HCEC 1CT (cell line): ENCODE results near the gene B3GAT1.

ENCODE experiments used
- DNase-seq: peaks from one replicate; pipeline ENCODE4 v3.0.0-alpha.2; 2017

Gene B3GAT1

GRCh38 chr11:134390706-134391569 lies 21.1 kb downstream of the B3GAT1 start:
- DNase-seq: no peak

DNA sequence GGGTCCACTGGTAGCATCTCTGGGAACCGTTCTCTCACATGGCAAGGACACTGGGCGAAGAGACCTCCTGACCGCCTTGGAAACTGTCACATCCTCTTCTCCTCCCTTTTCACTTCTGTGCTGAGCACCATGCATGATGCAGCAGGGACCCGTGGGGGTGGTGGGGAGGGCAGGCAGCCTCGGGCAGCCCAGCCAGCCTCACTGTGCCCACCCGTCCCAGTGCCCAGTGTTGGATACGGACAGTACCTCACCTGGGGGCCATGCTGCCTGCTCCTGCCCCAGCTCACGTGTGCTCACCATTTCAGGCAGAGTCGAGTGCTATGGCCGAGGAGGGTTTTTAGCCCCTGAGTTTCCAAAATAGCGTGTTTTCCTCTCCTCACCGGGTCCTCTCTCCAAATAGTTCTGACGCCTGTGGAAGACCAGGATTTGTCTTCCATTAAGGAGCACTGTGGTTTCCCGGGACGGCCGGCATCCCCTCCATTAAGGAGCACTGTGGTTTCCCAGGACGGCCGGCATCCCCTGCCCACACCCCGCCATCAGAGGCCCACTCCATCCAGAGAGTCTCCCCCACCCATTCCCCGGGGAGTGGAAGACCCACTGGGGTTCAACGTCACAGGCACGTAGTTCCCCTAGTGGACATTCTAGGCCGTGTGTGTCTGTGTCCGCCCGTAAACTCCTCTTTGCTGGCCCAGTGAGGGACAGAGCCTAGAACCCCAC lies 22.4 kb downstream of the B3GAT1 start:
- DNase-seq: no peak

DNA sequence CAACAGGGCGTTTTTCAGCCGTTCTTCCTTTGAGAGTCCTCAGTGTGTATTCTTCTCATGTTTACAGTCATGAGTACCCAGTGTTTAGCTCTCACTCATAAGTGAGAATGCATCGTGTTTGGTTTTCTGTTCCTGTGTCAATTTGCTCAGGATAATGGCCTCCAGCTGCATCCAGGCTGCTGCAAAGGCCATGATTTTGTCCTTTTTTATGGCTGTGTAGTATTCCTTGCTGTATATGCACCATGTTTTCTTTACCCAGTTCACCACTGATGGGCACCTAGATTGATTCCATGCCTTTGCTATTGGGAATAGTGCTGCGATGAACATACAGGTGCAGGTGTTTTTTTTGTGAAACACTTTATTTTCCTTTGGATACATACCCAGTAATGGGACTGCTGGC lies 23.5 kb downstream of the B3GAT1 start:
- no peak for DNase-seq

- no peak for DNase-seq
Measured at GRCh38 chr11:134387501-134387900, 24.5 kb downstream of the B3GAT1 start.

DNA sequence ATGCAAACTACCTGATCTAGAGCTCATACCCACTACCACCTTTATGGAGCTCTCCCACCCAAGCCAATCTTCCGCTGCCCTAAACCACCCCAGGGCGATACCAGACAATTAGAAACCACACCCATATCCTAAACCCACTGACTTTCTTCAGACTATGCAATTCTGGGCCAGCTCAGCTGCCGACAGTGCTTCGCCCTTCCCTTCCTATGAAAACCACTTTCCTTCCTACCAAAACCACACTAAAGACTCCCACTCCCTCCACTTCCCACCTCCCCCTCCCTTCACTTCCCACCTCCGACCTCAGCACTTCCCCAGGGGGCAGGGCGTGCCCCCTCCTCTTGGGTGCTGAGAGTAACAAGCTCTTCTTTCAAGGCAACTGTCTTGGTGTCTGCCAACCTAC lies 25.1 kb downstream of the B3GAT1 start:
- no peak for DNase-seq

DNA sequence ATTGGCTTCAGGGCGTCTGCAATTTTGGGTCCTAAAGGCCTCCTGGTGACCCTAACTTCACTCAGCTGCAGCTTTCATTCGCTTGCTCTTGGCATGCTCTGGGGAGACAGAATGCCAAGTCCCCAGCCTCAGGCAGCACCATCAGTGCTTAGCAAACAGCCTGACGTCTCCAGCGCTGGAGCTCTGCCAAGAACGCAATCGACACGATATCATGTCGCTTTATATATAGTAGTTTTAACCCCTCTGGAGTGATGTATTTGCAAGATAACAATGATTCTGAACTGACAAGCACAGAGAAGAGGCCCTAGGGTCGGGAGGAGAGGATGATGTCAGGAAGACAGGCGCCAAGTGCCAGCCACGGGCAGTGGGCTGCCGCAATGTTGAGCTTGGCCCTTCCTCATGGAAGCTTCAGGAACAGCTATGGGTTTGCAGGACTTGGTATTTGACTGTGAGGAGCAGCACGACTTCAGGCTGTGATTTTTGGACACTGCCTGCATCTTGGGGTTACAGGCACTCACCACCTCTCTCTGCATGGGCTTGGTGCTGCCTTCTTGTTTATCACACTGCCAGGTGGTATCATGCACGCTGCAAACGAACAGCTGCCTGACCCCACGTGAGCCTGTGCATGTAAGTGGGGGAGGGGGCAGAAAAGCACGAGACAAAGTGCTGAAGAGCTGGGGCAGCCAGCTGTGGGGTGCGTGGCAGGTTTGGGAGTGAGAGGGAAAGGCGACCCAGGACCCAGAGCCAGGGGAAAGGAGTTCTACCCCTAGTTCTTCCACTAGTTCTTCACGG lies 26.1 kb downstream of the B3GAT1 start:
- DNase-seq: no peak

DNA sequence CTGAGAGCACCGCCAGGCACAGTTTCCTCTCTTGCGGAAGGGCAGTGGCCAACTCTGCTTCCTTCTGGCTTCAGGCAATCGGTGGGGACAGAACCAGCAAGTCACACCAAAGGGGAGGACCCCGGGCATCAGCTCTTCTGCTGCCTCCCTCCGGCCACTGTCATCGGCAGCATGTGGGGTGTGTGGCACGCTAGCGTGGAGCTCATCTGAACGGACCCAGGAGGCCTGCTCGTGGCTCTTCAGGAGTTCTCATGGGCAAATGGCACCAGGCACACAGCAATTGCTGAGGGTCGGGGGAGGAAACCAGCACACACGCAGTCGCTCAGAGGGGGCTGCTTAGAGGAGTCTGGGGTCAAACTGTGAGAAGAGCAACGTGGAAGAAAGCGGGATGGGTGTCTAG lies 26.9 kb downstream of the B3GAT1 start:
- no peak for DNase-seq

- no peak for DNase-seq
Measured at GRCh38 chr11:134384406-134384805, 27.6 kb downstream of the B3GAT1 start.

DNA sequence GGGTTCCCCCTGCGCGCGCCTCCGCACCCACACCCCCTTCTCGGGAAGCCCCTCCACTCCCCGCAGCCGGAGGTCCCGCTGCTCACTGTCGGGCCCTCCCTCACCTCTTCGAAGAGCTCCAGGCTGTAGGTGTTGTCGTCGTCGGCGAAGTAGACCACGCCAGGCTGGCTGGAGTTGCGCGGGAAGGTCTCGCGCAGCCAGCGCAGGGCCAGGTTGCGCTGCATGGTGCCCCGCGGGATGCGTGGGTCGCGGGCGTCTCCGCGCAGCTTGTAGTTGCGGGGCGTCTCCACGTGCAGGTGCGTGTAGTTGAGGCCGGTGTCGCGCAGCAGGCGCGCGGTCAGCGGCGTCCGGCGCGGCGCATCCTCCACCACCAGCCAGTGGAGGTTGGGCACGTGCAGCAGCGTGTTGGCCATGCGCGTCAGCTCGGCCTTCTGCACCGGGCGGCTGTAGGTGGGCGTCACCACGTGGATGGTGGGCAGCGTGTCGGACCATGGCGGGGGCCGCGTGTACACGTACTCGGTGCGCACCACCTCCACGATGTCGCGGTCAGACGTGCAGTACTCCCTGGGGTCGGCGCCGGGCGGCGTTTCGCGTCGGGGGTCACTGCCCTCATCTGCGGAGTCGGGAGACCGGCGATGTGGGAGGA lies 28.3 kb downstream of the B3GAT1 start:
- DNase-seq: no peak

DNA sequence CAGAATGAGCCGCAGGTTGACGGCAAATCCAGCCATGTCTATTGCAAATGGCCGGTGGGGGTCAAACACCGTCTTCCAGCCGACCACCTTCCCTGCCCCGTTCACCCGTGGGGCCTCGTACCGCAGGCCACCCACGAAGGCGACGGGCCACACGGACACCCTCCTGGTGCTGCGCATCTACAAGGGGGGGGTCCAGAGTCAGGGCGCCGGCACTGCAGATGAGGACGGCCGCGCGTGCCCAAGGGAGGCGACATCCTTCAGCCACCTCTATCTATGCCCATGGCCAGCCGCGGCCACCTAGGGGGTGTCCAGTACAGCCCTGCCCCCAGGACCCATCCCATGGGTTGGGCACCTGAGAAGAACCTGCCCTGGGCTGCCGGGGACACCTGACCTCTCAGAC lies 29.2 kb downstream of the B3GAT1 start:
- no peak for DNase-seq

- DNase-seq: no peak
Measured at GRCh38 chr11:134382257-134382656, 29.8 kb downstream of the B3GAT1 start.

DNA sequence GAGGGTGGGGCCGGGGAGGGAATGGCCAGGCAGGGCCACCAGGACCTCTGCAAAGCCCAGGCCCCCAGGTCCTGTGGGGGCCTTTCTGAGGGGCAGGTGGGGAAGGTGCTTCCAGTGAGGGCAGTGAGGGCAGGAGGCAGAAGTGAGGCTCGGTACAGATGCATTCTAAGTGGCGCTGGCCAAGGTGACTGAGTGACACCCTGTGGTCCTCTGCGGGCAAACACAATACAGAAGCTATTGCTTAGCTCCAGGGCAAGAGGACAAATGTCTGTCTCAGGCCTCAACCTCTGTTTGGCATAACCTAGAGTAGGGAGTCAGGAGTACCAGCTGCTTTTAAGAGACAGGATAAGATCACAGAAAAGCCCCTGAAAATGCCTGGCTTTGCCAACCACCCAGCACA lies 31.3 kb downstream of the B3GAT1 start:
- DNase-seq: no peak

DNA sequence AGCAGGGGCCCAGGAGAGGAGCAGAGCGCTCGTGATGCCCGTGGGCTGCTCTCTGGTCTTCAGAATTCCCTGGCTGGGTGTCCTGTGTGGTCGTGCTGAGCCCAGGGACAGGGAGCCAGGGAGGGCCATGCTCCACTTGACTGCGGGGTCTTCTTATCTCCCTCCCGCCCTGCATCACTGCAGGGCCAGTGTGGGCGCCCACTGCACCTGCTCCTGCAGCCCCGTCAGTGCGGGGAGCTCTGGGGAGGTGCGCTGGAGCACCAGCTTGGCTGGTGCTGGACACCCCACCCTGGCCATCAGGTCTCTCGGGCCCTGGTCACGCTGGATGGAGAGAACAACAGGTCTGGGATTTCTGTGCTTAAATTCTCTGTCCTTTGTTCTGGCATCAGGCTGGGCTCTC lies 31.8 kb downstream of the B3GAT1 start:
- no peak for DNase-seq

GRCh38 chr11:134379241-134379640 lies 32.8 kb downstream of the B3GAT1 start:
- no peak for DNase-seq

DNA sequence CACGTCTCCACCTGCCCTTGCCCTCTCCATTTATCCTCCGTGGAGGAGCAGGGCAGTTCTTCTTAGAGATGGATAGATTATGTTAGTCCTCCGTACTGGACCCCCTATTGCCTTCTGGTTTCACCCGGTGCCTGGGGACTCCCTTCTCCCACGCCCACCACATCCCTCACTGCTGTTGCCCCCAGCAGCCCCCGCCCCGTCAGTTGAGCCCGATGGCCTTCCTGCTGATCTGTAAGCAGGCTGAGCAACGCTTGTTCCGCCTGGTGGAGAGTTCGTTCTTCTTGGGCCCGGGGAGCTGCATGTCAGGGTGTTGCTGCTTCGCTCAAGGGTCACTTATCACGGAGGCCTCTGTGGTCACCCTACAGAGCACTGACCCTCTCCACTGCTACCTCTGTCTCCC lies 34.2 kb downstream of the B3GAT1 start:
- DNase-seq: no peak

GRCh38 chr11:134376150-134376921 lies 35.7 kb downstream of the B3GAT1 start:
- DNase-seq: no peak

DNA sequence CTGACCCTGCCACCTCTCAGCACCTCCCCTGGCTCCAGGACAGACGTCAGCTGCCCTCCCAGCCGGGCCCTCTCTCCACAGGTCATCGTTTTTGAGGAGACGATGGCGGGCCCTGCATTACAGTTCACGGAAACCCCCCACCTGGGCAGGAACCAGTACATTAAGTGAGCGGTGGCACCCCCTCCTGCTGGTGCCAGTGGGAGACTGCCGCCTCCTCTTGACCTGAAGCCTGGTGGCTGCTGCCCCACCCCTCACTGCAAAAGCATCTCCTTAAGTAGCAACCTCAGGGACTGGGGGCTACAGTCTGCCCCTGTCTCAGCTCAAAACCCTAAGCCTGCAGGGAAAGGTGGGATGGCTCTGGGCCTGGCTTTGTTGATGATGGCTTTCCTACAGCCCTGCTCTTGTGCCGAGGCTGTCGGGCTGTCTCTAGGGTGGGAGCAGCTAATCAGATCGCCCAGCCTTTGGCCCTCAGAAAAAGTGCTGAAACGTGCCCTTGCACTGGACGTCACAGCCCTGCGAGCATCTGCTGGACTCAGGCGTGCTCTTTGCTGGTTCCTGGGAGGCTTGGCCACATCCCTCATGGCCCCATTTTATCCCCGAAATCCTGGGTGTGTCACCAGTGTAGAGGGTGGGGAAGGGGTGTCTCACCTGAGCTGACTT lies 37.0 kb downstream of the B3GAT1 start:
- DNase-seq: no peak

GRCh38 chr11:134374171-134374570 lies 37.9 kb downstream of the B3GAT1 start:
- no peak for DNase-seq

- DNase-seq: no peak
Measured at GRCh38 chr11:134373591-134374052, 38.4 kb downstream of the B3GAT1 start.

- no peak for DNase-seq
Measured at GRCh38 chr11:134372961-134373360, 39.1 kb downstream of the B3GAT1 start.

- DNase-seq: no peak
Measured at GRCh38 chr11:134372536-134372935, 39.5 kb downstream of the B3GAT1 start.
